Esophagus mucosa (tissue), 1 donor: ENCODE measurements around the gene ITGAL. TPM values are rescaled to one million over a fixed set of nuclear protein-coding genes. Genes with fewer than 3 reads are reported as not detected.
A peak's percentile ranks its signal among the peaks of the same experiment; 100 is the strongest.
"Not testable (repeated sequence)": the region's sequence is repeated elsewhere in the genome, so short reads cannot be mapped to it uniquely, and the experiment has no call there.

Experiments used
- ATAC-seq: fragments of 200-7000 bp; cut with Tn5 transposase; one replicate; pipeline ENCODE4 v1.9.1; 2020
- total RNA-seq: library from RNA; stranded (reverse); gene quantifications from one replicate; pipeline ENCODE4 v1.2.4, GENCODE V29; 2023
- donor health status: DM: yes; HTN: yes; CAD: no.

Gene ITGAL
- total RNA-seq, 1 donor from 2014 or later: 2.0 TPM

DNA sequence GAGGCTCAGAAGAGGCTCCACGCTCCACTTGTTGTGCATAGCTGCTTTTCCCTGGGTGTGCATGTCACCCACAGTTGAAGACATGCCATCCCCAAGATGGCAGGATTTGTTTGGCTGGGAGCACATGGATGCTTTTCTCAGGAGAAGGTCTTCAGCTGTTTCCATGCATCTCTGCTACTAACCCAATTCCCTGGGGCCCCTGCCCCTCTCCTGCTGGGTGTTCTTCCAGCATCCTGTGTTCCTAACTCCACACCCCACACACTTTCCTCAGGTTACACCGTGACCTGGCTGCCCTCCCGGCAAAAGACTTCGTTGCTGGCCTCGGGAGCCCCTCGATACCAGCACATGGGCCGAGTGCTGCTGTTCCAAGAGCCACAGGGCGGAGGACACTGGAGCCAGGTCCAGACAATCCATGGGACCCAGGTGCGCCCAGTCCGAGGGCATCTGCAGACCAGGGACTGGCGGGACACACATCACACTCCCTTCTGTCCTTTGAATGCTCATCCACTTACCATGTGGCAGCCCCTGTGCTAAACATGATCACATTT lies 21.5 kb downstream of the ITGAL start:
- ATAC-seq: no peak

GRCh38 chr16:30494709-30495108 lies 22.2 kb downstream of the ITGAL start:
- ATAC-seq: no peak

DNA sequence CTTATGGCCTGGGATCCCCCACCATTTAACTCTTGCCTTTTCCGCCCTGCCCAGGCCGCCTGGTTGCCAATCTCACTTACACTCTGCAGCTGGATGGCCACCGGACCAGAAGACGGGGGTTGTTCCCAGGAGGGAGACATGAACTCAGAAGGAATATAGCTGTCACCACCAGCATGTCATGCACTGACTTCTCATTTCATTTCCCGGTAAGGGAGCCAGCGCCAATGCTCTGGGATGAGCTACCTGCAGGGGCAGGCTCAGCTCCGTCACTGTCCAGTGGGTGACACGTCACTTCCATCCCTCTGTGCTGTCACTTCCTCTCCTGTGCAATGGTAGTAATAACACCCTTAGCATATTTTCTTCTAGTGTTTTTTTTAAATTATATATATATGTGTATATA lies 26.7 kb downstream of the ITGAL start:
- no peak for ATAC-seq

- no peak for ATAC-seq
Observed at GRCh38 chr16:30503403-30504296, 31.1 kb downstream of the ITGAL start.

GRCh38 chr16:30509081-30509765 lies 36.7 kb downstream of the ITGAL start:
- no peak for ATAC-seq

GRCh38 chr16:30510376-30510938 lies 37.9 kb downstream of the ITGAL start:
- no peak for ATAC-seq

GRCh38 chr16:30511509-30511908 lies 39.0 kb downstream of the ITGAL start:
- no peak for ATAC-seq

- no peak for ATAC-seq
Observed at GRCh38 chr16:30515275-30515674, 42.7 kb downstream of the ITGAL start.

DNA sequence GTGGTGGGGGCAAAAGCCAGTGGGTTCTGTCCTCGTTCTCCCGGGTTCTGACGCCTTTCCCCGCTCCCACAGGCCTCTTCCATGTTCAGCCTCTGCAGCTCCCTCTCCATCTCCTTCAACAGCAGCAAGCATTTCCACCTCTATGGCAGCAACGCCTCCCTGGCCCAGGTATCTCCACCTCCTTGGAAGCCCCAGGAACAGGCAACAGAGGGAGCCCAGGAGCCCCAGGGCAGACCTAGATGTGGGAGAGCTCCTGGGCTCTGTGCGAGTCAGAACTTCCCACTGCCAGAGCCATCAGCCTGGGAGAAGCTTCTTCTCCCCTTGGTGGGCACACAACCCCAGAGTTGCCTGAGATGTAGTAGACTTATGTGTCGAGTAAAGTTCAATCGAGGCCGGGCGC lies 46.0 kb downstream of the ITGAL start:
- ATAC-seq: no peak

DNA sequence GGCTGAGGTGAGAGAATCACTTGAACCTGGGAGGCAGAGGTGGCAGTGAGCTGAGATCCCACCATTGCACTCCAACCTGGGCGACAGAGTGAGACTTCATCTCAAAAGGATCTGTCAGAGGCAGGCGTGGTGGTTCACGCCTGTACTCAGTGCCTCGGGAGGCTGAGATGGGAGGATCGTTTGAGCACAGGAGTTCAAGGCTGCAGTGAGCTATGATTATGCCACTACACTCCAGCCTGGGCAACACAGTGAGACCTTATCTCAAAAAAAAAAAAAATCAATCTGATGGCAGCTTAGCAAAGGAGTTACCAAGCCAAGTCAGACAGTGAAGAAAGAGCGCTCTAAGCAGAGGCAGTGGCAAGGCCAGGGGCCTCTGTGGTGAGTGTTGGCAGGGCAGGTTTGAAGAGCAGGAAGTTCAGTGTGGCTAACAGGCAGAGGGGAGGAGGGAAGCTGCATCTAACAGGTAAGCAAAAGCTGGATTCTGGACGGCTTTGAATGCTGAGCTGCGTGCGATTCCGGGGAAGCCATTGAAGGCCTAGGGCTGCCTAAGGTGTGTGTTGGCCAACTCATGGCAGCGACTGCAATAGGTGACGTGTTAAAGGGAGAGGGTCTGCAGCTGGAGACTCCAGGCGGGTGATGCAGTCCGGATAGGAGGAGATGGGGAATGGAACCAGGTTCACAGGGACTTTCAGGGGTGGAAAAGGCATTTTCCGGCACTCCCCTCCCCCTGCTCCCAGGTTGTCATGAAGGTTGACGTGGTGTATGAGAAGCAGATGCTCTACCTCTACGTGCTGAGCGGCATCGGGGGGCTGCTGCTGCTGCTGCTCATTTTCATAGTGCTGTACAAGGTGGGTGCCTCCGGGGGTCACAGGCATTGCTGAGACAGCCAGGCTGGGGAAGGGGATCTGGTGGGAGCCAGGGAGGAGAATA lies 46.8 kb downstream of the ITGAL start:
- no peak for ATAC-seq

DNA sequence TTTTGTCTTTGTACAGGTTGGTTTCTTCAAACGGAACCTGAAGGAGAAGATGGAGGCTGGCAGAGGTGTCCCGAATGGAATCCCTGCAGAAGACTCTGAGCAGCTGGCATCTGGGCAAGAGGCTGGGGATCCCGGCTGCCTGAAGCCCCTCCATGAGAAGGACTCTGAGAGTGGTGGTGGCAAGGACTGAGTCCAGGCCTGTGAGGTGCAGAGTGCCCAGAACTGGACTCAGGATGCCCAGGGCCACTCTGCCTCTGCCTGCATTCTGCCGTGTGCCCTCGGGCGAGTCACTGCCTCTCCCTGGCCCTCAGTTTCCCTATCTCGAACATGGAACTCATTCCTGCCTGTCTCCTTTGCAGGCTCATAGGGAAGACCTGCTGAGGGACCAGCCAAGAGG lies 48.9 kb downstream of the ITGAL start:
- ATAC-seq: no peak

DNA sequence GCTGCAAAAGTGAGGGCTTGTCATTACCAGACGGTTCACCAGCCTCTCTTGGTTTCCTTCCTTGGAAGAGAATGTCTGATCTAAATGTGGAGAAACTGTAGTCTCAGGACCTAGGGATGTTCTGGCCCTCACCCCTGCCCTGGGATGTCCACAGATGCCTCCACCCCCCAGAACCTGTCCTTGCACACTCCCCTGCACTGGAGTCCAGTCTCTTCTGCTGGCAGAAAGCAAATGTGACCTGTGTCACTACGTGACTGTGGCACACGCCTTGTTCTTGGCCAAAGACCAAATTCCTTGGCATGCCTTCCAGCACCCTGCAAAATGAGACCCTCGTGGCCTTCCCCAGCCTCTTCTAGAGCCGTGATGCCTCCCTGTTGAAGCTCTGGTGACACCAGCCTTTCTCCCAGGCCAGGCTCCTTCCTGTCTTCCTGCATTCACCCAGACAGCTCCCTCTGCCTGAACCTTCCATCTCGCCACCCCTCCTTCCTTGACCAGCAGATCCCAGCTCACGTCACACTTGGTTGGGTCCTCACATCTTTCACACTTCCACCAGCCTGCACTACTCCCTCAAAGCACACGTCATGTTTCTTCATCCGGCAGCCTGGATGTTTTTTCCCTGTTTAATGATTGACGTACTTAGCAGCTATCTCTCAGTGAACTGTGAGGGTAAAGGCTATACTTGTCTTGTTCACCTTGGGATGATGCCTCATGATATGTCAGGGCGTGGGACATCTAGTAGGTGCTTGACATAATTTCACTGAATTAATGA lies 49.5 kb downstream of the ITGAL start:
- no peak for ATAC-seq

GRCh38 chr16:30522702-30523463 lies 50.3 kb downstream of the ITGAL start:
- not testable (repeated sequence) for ATAC-seq

DNA sequence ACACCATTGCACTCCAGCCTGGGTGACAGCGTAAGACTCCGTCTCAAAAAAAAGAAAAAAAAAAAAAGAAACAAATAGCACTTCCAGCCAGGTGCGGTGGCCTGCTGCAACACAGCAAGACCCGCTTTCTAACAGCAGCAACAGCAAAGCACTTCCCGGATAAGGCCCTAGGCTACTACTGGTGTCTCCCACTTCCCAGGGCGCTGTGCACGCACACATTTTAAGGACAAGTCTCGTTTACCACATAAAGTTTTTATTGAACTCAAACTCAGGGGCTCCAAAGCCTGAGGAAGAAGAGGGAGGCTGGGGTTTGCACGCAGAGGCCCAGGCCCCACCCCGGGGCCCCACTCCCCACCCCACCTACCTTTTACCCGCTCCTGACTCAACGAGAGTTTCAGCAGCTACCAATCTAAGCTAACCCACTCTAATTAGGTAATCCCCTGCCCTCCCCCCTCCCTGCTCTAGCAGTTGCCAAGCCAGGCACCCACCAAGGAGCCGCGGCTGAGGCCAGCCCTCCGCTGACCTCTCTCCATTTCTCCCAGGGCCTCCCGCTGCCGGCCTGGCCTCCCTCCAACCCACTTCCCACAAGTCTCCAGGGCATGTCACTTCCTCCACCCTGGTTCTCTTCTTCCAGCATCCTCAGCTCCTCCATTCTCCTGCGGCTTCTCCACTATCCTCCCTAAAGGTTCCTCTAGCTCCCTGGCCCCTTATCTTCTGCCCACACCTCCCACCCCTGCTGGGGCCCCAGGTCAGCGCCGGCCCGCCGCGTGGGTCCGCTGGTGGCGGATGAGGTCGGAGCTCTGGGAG lies 51.4 kb downstream of the ITGAL start:
- no peak for ATAC-seq

GRCh38 chr16:30524575-30525568 lies 52.3 kb downstream of the ITGAL start:
- no peak for ATAC-seq

- ATAC-seq: no peak
Observed at GRCh38 chr16:30525844-30526136, 53.2 kb downstream of the ITGAL start.

DNA sequence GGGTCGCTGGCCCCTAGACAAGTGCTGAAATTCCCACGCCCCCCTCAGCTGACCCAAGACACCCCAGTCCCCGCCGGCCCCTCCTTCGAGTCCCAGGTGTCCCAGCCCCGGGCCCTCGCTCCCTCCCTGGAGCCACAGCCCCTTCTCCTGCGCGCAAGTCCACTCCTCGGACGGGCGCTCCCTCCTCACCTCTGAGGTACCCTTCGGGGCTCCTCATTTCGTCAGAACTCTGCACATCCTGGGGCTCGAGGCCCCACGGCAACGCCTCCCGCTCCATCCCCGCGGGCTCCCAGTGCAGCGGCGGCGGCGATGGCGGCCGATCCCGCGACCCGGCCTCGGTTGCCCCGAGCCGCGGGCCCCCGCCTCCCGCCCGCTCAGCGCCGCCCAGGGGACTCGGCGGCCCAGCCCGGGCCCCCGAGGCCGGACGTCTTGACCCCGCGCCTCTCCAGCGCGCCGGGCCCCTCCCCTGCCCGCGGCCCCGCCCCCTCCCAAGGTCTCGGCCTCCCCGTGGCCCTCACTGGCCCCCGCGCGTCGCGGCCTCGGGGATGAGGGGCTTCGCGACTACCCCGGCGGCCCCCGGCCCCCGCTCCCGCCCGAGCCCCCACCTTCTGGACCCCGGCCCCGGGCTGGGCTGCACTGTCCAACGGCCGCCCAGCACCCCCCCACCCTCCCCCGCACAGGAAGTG lies 53.7 kb downstream of the ITGAL start, which contains the start of gene ZNF768:
TSS of gene ZNF768 (minus strand) at position 430 of the 686 bp plus-strand sequence. CDS start at position 277, 153 bp downstream.
- peak; percentile 12 for ATAC-seq
